ENCODE measurements around the gene OR56A3. TPM values are rescaled to one million over a fixed set of nuclear protein-coding genes. Genes with fewer than 3 reads are reported as not detected.
"Not testable (repeated sequence)": the region's sequence is repeated elsewhere in the genome, so short reads cannot be mapped to it uniquely, and the experiment has no call there.

OR56A3 gene
- total and polyA plus RNA-seq, 2 donors = not detected

DNA sequence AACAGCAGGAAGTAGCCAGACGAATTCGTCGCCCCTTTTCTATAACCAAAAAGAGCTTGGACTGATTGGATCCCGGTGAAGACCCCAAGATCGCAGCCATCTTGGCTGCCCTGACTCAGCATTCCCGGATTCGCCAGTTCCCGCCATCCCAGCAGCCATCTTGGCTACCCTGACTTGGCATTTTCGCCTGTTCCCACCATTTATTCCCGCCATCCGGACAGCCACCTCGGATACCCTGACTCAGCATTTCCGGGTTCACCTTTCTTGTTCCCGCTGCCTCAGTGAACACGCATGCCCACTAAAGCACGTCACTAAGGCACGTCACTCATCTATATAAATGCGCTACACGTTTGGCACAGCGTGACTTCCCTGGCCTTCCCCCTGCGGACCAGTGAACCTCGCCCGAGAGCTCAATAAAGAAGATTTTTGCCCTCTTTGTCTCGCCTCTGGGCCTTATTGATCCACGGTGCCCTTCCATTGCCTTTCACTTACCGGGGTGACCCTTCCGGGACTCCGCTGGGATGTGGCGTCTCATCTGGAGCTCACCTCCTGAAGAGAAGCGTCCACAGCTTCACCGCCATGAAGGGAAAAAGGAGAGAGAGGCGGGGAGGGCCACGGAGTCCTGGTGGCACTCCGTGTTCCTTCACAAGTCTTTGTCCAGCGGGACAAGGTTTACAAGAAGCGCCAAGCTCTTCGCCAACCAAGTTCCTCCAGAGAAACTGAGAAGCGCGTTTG, 4.0 kb upstream of the OR56A3 start:
- H3K4me1 ChIP-seq (ENCODE audit: insufficient read depth) = no peaks in the 10 kb centered on the region
- no peak overlapping the region for H3K4me3 ChIP-seq (ENCODE audit: low read depth, low read length)
- WGBS = 86% methylated on average over 39 of the region's 39 CpGs
- no peak overlapping the region for H3K27ac ChIP-seq (ENCODE audit: low read depth)
- H3K36me3 ChIP-seq (ENCODE audit: insufficient read depth) = no peaks in the 10 kb centered on the region
- no peak for DNase-seq (ENCODE audit: extremely low spot score)

DNA sequence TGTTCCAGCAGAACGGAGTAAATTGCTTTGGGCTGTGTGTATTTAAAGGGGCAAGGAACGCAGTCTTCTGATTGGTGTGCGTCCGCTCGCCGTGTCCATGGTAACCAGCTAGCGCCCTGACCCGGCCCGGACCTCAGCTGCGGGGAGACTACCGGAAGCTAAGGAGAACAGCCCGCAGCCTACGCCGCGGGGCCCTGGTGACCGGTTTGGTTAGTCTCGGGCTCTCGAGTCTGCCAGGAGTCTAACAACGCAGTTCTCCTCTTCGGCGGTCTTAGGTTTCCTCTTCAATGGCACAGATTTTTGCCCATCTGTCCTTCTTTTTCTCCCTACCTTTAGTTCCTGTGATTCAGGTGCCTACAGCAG, 3.5 kb upstream of the OR56A3 start:
- Histone ChIP-seq H3K36me3 (ENCODE audit: insufficient read depth) (no peaks in the 10 kb centered on the region), H3K4me1 (ENCODE audit: insufficient read depth) (no peaks in the 10 kb centered on the region), H3K27ac (ENCODE audit: low read depth) (no peak overlapping the region), H3K4me3 (ENCODE audit: low read depth, low read length) (no peak overlapping the region)
- DNase-seq (ENCODE audit: extremely low spot score) = no peak
- WGBS = 68% methylated on average over 21 of the region's 21 CpGs

DNA sequence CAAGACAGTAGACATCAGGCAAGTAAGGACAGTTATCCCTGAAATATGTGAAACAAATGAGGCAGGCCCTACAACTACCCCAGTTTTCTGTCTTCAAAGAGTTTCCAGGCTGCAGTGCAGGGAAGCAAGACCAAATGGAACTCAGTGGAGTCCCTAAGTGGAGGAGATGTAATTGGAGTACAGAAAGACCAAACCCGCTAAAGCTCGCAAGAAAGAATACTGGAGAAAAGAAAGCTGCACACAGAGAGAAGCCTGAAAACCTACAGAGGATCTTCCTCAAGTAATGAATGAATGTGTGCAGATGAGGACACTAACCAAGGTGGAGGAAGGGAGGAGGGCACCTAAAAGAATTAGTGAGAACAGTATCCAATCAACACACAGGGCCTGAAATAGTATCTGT, 1.3 kb upstream of the OR56A3 start:
- WGBS = over 99% methylated on average over 2 of the region's 2 CpGs

DNA sequence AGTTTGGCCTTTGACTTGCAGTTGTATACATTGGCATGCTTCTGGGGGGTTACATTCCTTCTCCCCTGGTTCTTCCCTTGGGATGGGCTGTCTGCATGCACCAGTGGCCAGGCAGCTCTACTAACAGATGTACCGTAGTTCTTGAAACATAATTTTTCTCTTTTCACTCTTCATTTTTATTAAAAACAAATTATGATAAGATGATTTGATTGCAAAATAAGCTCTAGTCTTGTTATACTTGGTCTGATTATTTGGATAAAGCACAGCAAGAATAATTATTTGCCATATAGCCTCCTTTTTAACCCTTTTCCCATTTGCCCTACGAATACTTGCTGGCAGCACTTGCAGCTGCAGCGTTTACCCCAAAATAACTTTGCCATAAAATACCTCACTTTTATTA, 13.5 kb downstream of the OR56A3 start:
- Histone ChIP-seq H3K4me3 (ENCODE audit: low read depth, low read length) (no peak overlapping the region), H3K36me3 (ENCODE audit: insufficient read depth) (no peaks in the 10 kb centered on the region), H3K4me1 (ENCODE audit: insufficient read depth) (no peaks in the 10 kb centered on the region), H3K27ac (ENCODE audit: low read depth) (no peak overlapping the region)
- 79% methylated on average over 3 of the region's 3 CpGs for WGBS
- no peak for DNase-seq (ENCODE audit: extremely low spot score)

More for the DNA sequence above, 1.3 kb upstream of the OR56A3 start:
- Histone ChIP-seq H3K36me3 (ENCODE audit: insufficient read depth) (no peaks in the 10 kb centered on the region), H3K27ac (ENCODE audit: low read depth) (no peak overlapping the region), H3K4me3 (ENCODE audit: low read depth, low read length) (no peak overlapping the region), H3K4me1 (ENCODE audit: insufficient read depth) (no peaks in the 10 kb centered on the region)
- DNase-seq (ENCODE audit: extremely low spot score) = no peak

DNA sequence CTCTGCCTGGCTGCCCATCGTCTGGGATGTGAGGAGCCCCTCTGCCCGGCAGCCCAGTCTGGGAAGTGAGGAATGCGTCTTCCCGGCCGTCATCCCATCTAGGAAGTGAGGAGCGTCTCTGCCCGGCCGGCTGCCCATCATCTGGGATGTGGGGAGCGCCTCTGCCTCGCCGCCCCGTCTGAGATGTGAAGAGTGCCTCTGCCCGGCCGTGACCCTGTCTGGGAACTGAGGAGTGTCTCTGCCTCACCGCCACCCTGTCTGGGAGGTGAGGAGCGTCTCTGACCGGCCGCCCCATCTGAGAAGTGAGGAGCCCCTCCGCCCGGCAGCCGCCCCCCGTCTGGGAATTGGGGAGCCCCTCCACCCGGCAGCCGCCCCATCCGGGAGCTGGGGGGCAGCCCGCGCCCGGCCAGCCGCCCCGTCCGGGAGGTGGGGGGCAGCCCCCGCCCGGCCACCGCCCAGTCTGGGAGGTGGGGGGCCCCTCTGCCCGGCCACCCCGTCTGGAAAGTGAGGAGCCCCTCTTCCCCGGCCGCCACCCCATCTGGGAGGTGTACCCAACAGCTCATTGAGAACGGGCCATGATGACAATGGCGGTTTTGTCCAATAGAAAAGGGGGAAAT, 18.8 kb downstream of the OR56A3 start:
- H3K4me3 ChIP-seq (ENCODE audit: low read depth, low read length); H3K4me1 ChIP-seq (ENCODE audit: insufficient read depth); H3K27ac ChIP-seq (ENCODE audit: low read depth); DNase-seq (ENCODE audit: extremely low spot score); H3K36me3 ChIP-seq (ENCODE audit: insufficient read depth): not testable (repeated sequence)
- WGBS = 93% methylated on average over 40 of the region's 40 CpGs

DNA sequence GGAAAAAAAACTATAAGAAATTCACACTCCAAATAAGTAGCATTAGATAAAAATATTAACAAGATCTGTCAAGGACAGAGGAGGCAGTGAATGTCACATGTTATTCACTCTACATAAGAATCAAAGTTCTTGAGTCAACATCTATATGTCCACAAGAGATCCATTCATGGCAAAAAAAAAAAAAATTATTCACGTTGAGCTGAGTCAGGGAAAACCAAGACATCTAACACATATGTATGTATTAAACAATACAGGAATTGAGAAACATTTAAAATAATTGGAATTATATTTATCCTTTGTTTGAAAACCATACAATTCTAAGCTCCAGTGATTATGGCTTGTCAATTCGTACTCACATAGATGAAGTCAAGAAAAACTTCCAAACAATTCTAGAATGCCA, 24.9 kb downstream of the OR56A3 start:
- Histone ChIP-seq H3K4me3 (ENCODE audit: low read depth, low read length) (no peak overlapping the region), H3K27ac (ENCODE audit: low read depth) (no peak overlapping the region), H3K4me1 (ENCODE audit: insufficient read depth) (no peaks in the 10 kb centered on the region), H3K36me3 (ENCODE audit: insufficient read depth) (no peaks in the 10 kb centered on the region)
- DNase-seq (ENCODE audit: extremely low spot score) = no peak
- WGBS = 71% methylated on average over 2 of the region's 2 CpGs

DNA sequence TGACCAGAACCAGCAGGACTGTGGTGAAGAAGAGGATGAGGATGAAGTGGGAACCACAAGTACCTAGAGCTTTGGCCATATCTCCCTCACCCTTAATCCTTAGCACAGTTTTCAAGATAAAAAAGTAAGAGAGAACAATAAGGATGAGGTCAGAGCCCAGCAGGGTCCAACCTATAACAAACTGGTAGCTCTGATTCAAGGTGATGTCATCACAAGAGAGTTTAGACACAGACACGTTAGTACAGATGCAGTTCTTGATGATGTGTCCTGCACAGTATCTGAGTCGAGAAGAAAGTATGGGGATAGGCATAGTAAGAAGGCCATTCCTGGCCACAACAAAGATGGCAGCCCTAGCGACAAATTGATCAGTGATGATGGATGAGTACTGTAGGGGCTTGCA, 25.7 kb downstream of the OR56A3 start:
- no peak overlapping the region for H3K27ac ChIP-seq (ENCODE audit: low read depth)
- 77% methylated on average over 3 of the region's 3 CpGs for WGBS

DNA sequence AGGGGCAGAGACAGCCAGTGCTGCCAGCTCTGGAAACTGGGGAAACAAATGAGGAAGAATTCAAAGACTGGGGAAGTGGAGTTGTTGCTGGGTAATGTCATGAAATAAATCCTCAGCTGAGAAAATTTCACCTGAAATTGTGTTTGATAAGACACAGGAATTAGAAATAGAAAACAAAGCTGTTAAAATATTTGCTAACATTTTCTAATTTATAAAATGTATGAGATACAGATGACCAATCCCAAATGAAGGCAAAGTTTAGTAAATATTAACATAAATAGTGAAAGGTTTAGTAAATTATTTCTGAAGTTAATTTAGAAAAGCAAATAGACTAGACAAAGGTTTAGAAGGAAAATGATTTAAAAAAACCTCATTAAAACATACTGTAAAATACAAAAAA, 26.3 kb downstream of the OR56A3 start, which contains the start of gene OR56A5:
TSS of gene OR56A5 (minus strand) at position 101 of the 400 bp plus-strand sequence. CDS start at position 101, 0 bp downstream.
- Histone ChIP-seq H3K4me1 (ENCODE audit: insufficient read depth) (no peaks in the 10 kb centered on the region), H3K4me3 (ENCODE audit: low read depth, low read length) (no peak within 1 kb of the TSS), H3K36me3 (ENCODE audit: insufficient read depth) (no peaks in the 10 kb centered on the region), H3K27ac (ENCODE audit: low read depth) (no peak within 1 kb of the TSS)
- DNase-seq (ENCODE audit: extremely low spot score) = no peak

More for the DNA sequence above, 25.7 kb downstream of the OR56A3 start:
- no peak for DNase-seq (ENCODE audit: extremely low spot score)
- Histone ChIP-seq H3K4me3 (ENCODE audit: low read depth, low read length) (no peak overlapping the region), H3K4me1 (ENCODE audit: insufficient read depth) (no peaks in the 10 kb centered on the region), H3K36me3 (ENCODE audit: insufficient read depth) (no peaks in the 10 kb centered on the region)

DNA sequence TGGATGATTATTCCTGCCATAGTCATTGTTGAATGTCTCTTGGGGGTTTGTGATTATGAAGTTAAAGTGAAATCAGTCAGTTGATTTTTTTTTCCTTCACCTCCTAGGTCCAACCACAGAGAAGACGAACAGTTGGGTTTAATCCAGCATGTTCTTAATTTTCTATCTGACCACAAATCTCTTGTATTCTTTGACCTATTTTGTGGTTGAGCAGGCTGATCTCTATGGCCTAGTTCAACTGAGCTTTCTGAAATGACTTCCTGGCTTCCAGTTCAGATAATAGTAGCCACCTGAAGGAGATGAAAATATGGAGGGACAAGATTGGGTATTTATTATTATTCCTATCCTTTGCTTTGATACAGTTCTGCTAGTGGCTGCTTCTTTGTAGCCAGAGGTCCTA, 31.5 kb downstream of the OR56A3 start:
- no peaks in the 10 kb centered on the region for H3K36me3 ChIP-seq (ENCODE audit: insufficient read depth)
- no peaks in the 10 kb centered on the region for H3K4me1 ChIP-seq (ENCODE audit: insufficient read depth)
- no peak overlapping the region for H3K4me3 ChIP-seq (ENCODE audit: low read depth, low read length)
- no peak overlapping the region for H3K27ac ChIP-seq (ENCODE audit: low read depth)
- 75% methylated on average over 1 of the region's 1 CpG for WGBS
- no peak for DNase-seq (ENCODE audit: extremely low spot score)

DNA sequence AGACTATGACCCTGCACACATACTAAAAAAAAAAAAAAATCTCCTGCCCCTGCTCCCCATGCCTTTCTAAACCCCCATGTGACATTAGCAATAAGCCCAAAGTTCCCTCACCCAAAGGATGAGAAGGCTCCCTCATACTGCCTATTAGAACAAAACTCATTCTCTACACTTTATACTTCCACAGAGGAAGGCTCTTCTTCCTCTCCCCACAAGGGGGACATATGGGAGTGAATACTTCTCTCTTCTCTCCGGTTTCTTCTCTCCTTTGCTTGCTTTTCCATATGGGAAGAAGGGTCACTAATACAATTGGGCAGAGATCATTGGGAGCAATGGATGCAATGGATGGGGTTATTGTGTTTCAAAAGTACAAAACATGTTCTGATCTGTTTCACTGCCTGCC, 41.4 kb downstream of the OR56A3 start:
- Histone ChIP-seq H3K4me1 (ENCODE audit: insufficient read depth) (no peaks in the 10 kb centered on the region), H3K27ac (ENCODE audit: low read depth) (no peak overlapping the region), H3K36me3 (ENCODE audit: insufficient read depth) (no peaks in the 10 kb centered on the region), H3K4me3 (ENCODE audit: low read depth, low read length) (no peak overlapping the region)
- no peak for DNase-seq (ENCODE audit: extremely low spot score)
- WGBS = 49% methylated on average over 1 of the region's 1 CpG

DNA sequence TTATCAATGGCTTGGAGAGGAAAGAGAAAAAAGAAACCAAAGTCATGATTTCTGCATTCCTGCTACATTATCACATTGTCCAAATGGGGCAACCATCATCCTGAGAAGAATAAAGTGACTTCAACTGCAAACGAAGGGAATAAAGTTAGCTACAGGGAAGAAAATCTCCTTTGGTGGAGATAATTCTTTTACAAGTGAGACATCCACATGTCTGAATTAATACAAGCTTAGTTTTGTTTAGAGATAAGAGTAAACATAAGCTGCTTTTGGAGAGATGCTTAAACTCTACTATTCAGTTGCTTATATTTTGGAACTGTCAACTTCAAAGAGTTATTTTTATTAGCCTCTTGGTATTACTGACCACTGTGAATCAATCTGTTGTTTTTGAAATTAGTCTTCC, 44.8 kb downstream of the OR56A3 start, which contains the start of gene OR52L1:
TSS of gene OR52L1 (minus strand) at position 101 of the 400 bp plus-strand sequence. CDS start at position 46, 55 bp downstream.
- H3K36me3 ChIP-seq (ENCODE audit: insufficient read depth) = no peaks in the 10 kb centered on the region
- no peak within 1 kb of the TSS for H3K4me3 ChIP-seq (ENCODE audit: low read depth, low read length)
- DNase-seq (ENCODE audit: extremely low spot score) = no peak
- H3K27ac ChIP-seq (ENCODE audit: low read depth) = no peak within 1 kb of the TSS
- 40% methylated on average over 1 of the region's 1 CpG for WGBS
- H3K4me1 ChIP-seq (ENCODE audit: insufficient read depth) = no peaks in the 10 kb centered on the region

DNA sequence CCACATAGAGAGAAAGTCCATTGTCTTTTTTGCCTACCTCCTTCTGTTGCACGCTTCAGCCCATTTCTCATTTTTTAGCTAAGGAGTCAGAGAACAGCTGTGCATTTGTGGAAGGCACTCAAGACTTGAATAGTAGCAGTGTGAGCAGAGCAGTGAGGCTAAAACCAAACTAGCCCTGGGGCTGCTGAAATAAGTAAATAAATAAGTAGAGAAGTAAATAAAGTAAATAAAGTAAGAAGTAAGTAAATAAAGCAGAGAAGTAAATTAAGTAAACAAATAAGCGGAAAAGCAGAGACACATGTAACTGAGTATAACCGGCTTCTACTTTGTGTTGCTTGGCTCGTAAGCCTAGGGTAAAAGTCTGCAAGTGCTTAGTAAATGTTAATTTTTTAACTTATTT, 47.2 kb downstream of the OR56A3 start:
- DNase-seq (ENCODE audit: extremely low spot score) = no peak
- no peaks in the 10 kb centered on the region for H3K36me3 ChIP-seq (ENCODE audit: insufficient read depth)

DNA sequence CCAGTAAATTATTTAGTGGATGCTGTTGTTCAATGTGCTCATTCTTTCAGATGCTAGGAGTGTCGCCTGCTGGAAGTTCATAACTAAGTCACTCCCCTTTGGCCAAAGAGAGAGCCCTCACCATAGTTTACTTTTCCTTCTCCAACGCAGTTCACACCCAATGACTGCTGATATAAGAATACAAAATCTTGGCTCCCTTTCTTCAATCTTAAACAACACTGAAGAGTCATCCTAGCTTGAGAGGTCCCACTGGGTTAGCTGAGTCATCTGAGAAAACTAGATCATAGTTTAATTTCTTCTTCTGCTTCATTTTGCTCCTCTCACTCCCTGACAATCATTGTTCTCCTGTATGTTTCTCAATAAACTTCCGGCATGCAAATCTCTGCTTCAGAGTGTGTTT, 50.1 kb downstream of the OR56A3 start:
- no peaks in the 10 kb centered on the region for H3K4me1 ChIP-seq (ENCODE audit: insufficient read depth)
- no peak overlapping the region for H3K4me3 ChIP-seq (ENCODE audit: low read depth, low read length)
- no peaks in the 10 kb centered on the region for H3K36me3 ChIP-seq (ENCODE audit: insufficient read depth)
- no peak for DNase-seq (ENCODE audit: extremely low spot score)
- 66% methylated on average over 3 of the region's 3 CpGs for WGBS
- H3K27ac ChIP-seq (ENCODE audit: low read depth) = no peak overlapping the region

More for the DNA sequence above, 47.2 kb downstream of the OR56A3 start:
- WGBS = 83% methylated on average over 4 of the region's 4 CpGs
- Histone ChIP-seq H3K4me1 (ENCODE audit: insufficient read depth) (no peaks in the 10 kb centered on the region), H3K27ac (ENCODE audit: low read depth) (no peak overlapping the region), H3K4me3 (ENCODE audit: low read depth, low read length) (no peak overlapping the region)

DNA sequence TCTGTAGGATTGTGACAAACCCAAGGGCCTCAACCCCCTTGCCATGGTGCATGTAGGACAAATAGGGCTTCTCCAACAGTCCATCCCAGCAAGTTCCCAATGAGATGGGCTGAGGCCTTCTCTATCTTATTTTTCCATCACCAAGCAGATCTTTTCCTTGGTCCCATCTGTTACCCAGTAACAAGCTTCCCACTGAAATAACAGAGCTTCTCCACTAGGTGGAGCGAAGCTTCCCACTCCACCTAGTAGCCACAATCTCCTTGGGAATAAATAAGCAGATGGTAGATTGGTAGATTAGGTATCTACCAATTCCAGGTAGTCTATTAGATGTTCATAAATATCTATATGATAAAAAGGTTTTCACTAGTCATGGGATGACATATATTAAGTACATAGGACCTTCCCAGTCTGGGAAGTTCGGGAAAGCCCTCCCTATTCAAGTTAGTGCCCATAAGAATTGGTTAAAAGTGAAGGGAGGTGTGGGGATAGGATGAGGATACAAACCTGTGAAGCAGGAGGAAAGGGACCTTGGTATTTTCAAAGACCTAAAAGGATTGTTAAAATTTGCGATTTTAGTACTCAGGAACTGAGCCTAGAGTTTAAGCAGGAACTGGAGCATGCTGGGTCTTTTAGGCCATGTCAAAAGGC, 50.7 kb downstream of the OR56A3 start:
- H3K27ac ChIP-seq (ENCODE audit: low read depth) = no peak overlapping the region
- WGBS = 54% methylated on average over 3 of the region's 3 CpGs
- H3K4me3 ChIP-seq (ENCODE audit: low read depth, low read length) = no peak overlapping the region
- no peaks in the 10 kb centered on the region for H3K4me1 ChIP-seq (ENCODE audit: insufficient read depth)
- H3K36me3 ChIP-seq (ENCODE audit: insufficient read depth) = no peaks in the 10 kb centered on the region
- DNase-seq (ENCODE audit: extremely low spot score) = no peak
